ENCODE data around the gene JAZF1. TPM values are rescaled to one million over a fixed set of nuclear protein-coding genes. Genes with fewer than 3 reads are reported as not detected.

The JAZF1 gene
- total RNA-seq, 2 experiments from 2014 or later, result 3.3 to 4.0 TPM

DNA sequence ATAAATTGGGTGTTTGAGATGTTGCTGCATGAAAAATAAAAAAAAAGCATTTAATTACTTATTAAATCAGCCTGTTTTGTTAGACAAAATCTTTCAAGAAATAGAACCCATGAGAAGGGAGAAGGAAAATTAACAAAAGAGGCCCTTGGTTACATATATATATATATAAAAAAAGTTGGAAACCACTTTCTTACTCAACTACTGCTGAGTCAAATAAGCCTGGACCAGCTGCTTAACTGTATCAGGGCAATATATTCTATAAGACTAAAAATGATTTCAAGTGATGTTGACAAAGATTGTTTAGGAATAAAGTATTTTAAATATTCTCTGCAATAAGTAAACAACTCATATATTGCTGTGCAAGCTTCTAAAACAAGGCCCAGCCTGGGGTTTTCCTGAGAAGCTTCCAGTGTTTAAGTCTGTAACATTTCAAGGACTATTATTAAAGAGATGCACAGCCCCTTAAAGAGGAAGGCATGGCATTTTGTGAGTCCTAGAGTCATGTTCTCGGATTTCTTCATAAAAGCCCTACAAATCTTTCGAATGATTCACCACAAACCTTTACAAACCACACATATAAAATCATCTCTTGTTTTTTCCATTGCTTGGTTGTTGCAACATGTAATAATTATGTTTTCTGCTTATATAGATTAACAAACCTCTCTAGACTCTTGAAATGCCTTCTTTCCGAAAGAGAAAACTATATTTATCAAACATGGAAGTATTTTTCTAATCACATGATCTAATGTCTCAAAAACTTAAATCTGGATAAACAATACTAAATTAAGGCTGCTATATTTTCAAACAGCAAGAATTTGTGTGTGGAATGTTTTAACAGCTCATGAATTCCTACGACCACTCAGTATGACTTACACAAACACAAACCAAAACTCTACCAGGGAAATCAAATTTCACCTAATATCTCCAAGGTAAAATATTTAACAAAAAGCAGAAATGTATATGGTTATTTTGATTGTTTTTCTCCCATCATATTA is 14.3 kb downstream of the JAZF1 start:
- ChIA-PET CTCF (interaction anchor here (0.8 kb wide), 1 partner anchor 69 kb away, joined by 4 read pairs; no protein-coding TSS in a partner anchor), POLR2A (no interaction called here)
- Mint-ChIP-seq H3K27ac (no peak overlapping the region), H3K36me3 (ENCODE audit: low read depth) (no peaks in the 10 kb centered on the region), H3K4me3 (no peak overlapping the region), H3K9me3 (no peaks in the 10 kb centered on the region), H3K4me1 (ENCODE audit: low read depth) (peaks cover 16% of the 10 kb centered on the region), H3K27me3 (no peaks in the 10 kb centered on the region)
- DNase-seq, result no peak
- intact Hi-C loops (cut with micrococcal nuclease), result no loop called here
- ATAC-seq, result no peak
- TF ChIP-seq, protein P1, sequence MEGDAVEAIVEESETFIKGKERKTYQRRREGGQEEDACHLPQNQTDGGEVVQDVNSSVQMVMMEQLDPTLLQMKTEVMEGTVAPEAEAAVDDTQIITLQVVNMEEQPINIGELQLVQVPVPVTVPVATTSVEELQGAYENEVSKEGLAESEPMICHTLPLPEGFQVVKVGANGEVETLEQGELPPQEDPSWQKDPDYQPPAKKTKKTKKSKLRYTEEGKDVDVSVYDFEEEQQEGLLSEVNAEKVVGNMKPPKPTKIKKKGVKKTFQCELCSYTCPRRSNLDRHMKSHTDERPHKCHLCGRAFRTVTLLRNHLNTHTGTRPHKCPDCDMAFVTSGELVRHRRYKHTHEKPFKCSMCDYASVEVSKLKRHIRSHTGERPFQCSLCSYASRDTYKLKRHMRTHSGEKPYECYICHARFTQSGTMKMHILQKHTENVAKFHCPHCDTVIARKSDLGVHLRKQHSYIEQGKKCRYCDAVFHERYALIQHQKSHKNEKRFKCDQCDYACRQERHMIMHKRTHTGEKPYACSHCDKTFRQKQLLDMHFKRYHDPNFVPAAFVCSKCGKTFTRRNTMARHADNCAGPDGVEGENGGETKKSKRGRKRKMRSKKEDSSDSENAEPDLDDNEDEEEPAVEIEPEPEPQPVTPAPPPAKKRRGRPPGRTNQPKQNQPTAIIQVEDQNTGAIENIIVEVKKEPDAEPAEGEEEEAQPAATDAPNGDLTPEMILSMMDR (IDR thresholded peaks at IDR 0.05), result no peak

DNA sequence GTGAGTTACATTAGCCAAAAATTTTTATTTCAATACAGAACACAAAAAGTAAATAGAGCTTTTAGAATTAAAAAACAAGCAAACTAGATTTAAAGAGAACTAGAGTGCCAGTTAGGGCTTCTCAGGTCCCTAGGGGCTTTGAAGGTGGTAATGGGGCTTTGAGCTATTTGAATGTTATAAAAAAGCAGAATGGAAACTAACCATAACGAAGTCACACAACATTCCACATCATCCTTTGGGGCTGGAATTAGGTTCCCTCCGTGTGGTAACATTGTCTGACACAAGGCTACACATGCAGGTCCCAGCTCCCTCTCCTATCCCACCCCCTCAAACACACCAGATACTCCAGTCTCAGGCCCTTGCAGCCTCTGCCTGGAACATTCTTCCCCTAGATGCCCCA is 15.3 kb downstream of the JAZF1 start:
- DNase-seq, result no peak
- ChIA-PET POLR2A (no interaction called here), CTCF (interaction anchor here (0.8 to 1.2 kb wide), 2 partner anchors 11 to 68 kb away, joined by 4 read pairs; no protein-coding TSS in a partner anchor)
- TF ChIP-seq, protein P1 (IDR thresholded peaks at IDR 0.05), result no peak
- peaks cover 16% of the 10 kb centered on the region for H3K4me1 Mint-ChIP-seq (ENCODE audit: low read depth)
- no peak overlapping the region for H3K27ac Mint-ChIP-seq
- no peak for ATAC-seq
- no peaks in the 10 kb centered on the region for H3K36me3 Mint-ChIP-seq (ENCODE audit: low read depth)
- no peaks in the 10 kb centered on the region for H3K9me3 Mint-ChIP-seq
- H3K4me3 Mint-ChIP-seq, result no peak overlapping the region
- H3K27me3 Mint-ChIP-seq, result no peaks in the 10 kb centered on the region
- intact Hi-C loops (cut with micrococcal nuclease), result no loop called here

DNA sequence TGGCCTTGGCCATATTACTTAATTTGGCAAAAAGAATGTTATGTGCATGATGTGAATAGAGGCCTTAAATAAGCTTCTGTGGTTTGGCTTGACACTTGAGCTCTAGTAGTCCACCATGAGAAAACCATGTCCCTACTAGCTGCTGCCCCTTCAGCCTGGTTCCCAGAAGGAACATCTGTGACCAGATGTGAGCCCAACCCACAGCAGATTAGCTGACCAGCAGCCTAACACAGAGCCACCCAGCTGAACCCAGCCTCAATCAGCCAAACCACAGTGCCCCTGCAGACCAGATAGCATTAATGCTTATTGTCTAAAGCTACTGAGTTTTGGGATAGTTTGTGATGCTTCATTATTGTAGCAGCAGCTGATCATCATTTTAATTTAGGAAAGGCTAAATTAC is 16.6 kb downstream of the JAZF1 start:
- H3K27me3 Mint-ChIP-seq, result no peaks in the 10 kb centered on the region
- ChIA-PET POLR2A (interaction anchor here (0.6 to 1.4 kb wide), 2 partner anchors 9 to 685 kb away, joined by 3 to 4 read pairs; no protein-coding TSS in a partner anchor), CTCF (no interaction called here)
- DNase-seq (no peak), ATAC-seq (no peak)
- H3K27ac Mint-ChIP-seq, result no peak overlapping the region
- TF ChIP-seq, protein P1 (IDR thresholded peaks at IDR 0.05), result no peak
- H3K9me3 Mint-ChIP-seq, result no peaks in the 10 kb centered on the region
- intact Hi-C loops (cut with micrococcal nuclease), result no loop called here
- peaks cover 12% of the 10 kb centered on the region for H3K4me1 Mint-ChIP-seq (ENCODE audit: low read depth)
- no peaks in the 10 kb centered on the region for H3K36me3 Mint-ChIP-seq (ENCODE audit: low read depth)
- H3K4me3 Mint-ChIP-seq, result no peak overlapping the region

DNA sequence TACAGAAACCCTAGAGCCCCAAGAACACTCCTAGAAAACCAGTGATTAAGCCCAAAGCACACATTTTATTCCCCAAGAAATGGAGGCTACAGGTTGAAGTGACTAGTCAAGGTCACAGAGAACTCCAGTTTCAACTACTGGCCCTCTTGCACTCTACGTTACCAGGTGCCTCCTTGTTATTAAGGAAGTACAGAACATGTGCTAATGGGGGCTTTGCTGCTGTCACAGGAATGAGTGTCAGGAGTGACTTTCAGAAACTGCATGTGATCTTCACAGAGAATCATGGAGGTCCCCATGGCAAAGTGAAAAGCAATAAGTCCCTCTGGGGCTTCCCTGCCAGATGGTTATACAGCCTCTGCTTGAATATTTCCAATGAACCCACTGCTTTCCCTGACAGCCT is 19.3 kb downstream of the JAZF1 start:
- H3K27me3 Mint-ChIP-seq, result no peaks in the 10 kb centered on the region
- no peaks in the 10 kb centered on the region for H3K9me3 Mint-ChIP-seq
- intact Hi-C loops (cut with micrococcal nuclease), result no loop called here
- ATAC-seq (no peak), DNase-seq (no peak)
- no peak overlapping the region for H3K27ac Mint-ChIP-seq
- POLR2A ChIA-PET, result interaction anchor here (0.6 kb wide), 1 partner anchor 61 kb away, joined by 3 read pairs; no protein-coding TSS in a partner anchor
- H3K36me3 Mint-ChIP-seq (ENCODE audit: low read depth), result peaks cover 2% of the 10 kb centered on the region
- H3K4me1 Mint-ChIP-seq (ENCODE audit: low read depth), result peaks cover 10% of the 10 kb centered on the region
- TF ChIP-seq, protein P1 (IDR thresholded peaks at IDR 0.05), result no peak
- no peak overlapping the region for H3K4me3 Mint-ChIP-seq
- CTCF ChIA-PET, result no interaction called here

DNA sequence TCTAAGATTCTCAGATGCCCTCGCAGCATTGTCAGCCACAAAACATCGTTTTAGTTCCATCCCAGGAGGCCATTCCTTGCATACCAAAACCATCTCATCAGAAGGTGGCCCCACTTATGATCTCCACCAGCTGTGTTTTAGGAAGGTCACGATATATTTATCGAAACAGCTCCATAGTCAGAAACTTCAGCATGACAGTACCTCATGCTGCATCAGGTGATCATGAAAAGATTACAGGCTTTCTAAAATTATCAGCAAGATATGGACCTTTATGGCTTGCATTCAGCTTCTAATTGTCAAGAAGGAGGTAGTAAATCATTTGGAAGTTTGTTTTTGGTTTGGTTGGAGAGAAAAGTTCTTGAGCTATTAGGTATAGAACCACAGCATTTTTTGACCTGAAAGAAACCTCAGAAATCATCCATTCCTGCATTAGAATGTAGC is 20.0 kb downstream of the JAZF1 start:
- CTCF ChIA-PET, result no interaction called here
- H3K27me3 Mint-ChIP-seq, result no peaks in the 10 kb centered on the region
- POLR2A ChIA-PET, result no interaction called here
- intact Hi-C loops (cut with micrococcal nuclease), result no loop called here
- ATAC-seq (no peak), DNase-seq (no peak)
- H3K9me3 Mint-ChIP-seq, result no peaks in the 10 kb centered on the region
- H3K36me3 Mint-ChIP-seq (ENCODE audit: low read depth), result peaks cover 2% of the 10 kb centered on the region
- no peak overlapping the region for H3K27ac Mint-ChIP-seq
- TF ChIP-seq, protein P1 (IDR thresholded peaks at IDR 0.05), result no peak
- no peak overlapping the region for H3K4me3 Mint-ChIP-seq
- H3K4me1 Mint-ChIP-seq (ENCODE audit: low read depth), result peaks cover 16% of the 10 kb centered on the region

All from activated CD8-positive, alpha-beta T cell treated with anti-CD3 and anti-CD28 coated beads for 36 hours (primary cell).